ENCODE data around the gene TMEM238.

TMEM238 gene

DNA sequence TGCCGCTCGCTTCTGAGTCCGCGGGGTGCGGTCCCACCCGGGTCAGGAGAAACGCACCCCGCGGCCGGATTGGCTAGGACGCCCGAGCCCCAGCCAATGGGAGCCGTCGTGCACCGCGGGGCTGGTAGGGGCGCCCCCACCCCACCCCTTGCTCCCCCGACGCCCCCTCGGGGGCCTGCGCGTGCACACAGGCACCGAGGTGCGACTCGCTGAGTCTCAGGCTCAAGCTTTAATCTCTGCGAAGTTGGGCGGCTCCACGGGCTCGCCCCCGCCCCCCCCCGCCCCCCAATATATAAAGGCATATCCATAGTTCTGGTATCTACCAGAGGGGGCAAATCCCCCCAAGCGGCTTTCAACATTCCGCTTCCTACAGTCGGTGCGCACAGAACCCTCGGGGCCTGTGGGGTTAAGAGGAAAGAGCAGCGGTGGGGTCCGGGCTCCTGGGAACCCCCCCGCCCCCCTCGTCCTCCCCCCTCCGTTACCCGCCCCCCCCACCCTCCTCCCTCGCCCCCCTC is 29.3 kb downstream of the TMEM238 start, which contains the start of gene COX6B2:
COX6B2 (minus strand) TSS at position 22 of the 515 bp plus-strand sequence. CDS start 198 bp downstream, outside the sequence.
- DNase-seq, result no peak

DNA sequence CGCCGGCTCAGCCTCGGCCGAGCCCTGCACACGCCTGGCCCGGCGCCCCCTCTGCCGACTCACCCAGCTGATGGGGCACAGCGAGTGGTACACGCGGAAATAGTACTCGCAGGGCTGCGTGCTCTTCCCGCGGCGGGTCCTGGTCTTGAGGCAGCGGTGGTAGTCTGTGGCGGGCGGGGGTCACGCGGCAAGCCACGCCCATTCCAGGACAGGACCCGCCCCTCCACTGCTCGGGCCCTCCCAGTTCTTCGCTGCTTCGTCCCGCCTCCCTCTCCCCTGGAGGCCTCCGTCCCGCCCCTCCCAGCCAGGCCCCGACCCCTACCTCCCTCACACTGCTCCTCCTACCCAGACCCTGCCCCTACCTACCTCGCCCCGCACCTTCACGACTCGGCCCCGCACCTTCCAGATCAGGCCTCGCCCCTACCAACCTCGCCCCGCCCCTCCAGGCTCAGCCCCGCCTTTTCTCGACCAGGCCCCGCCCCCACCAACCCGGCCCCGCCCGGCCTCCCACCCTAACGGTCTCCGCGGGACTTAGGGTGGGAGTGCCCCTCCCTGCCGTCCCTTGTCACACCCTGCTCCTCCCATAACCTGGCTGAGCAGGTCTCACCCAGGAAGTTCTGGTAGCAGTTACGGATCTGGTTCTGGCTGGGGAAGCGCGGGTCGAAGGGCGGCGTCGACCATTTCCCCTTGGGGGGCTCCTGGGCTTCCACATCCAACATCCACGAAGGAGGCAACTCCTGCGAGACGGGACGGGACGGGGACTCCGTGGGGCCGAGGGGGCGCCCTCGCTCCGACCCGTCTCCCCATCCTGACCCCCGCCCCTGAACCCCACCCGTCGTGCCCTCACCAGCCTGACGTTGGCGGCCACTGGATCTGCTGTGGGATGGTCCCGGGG is 30.0 kb downstream of the TMEM238 start:
- peak in 1 of 2 experiments; percentile 38 for DNase-seq

DNA sequence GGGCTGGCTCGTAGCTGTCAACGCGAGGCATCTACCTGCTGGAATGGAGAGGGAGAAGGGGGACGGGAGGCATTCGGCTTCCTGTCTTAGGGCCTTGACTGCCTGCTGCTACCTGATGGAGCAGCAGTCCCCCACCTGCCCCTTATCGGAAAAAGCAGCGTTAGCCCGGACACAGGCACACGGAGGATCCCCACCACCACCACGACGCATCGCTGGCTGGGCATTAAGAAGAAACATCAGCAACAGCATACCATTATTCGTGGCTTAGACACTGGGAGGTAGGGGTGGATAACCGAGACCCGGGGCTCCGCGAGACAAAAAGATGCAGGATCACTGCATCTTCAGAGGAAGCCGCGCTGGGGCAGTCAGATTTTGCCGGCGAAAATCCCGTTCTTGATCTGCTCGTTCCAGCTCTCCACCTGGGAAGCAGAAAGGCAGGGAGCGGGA is 30.7 kb downstream of the TMEM238 start:
- DNase-seq, result no peak

DNA sequence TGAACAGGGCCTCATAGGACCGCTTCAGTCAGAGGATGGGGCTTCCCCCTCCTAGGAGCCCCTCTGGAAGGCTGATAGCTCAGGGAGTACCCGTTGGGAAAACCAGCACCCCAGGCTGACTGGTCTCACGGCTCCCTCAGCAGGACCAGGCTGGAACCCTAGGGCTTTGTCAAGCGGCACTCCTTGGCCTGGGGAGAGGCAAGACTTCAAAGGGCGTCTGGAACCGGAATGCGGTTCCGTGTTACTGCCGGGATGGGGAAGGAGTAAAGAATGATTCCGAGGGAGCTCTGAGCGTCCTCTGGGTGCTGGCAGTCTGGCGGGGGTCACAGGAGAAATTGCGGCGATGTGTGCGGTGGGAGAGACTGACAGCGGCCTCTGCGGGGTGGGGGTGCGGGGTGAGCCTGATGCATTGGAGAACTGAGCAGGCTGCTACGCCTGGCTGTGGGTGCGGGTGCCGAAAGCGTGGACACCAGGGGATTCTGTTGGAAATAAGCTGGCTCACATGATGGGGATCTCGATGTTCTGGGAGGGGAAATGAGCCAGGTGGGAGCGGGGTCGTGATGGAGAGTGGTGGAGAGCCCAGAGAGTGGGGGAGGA is 31.4 kb downstream of the TMEM238 start:
- no peak for DNase-seq

DNA sequence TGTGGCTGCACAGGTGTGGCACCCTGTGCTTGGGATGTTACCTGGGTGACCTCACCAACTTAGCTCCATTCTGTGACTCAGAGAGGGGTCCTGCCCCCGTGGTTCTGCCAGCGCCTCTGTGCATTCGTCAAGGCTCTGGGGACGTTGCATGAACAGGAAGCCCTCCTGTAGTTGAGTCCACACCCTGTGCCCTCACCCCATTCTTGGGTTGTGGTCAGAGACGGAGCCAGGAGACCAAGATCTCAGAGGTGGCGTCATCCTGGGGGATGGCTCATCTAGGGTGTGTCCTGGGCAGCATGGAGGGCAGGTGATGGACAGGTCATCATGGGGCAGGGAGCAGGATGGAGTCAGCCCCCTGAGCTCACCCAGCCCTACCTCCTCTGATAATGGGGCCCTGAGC is 32.1 kb downstream of the TMEM238 start:
- no peak for DNase-seq

DNA sequence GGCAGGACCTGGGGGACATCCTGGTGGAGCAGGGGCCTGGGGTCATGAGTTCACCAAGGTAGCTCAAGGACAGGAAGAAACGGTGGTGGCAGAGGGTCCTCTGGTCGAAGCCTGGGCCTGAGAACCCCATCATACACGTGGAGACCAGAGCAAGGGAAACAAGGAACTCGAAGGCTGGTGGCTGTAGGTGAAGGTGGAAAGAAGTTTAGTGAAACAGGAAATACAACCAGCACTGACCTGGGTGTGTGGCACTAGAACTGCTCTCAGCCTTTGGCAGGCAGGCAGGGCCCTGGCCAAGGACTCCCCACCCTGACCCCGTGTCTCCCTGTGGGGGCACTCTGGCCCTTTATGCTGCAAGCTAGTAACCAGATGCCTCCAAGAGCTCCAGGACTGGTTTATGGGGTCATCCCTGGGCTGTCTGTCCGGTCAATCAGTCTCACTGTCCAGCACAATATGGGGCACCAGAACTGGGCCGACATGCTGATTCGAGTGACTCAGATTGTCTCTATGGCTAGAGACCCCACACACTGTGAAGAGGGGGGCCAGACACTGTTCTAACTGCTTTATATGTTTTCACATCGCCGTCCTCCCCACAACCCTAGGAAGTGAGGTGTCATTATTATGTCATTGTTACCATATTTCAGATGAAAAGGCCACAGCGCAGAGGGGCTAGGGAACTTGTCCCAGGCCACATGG is 33.3 kb downstream of the TMEM238 start:
- no peak for DNase-seq

DNA sequence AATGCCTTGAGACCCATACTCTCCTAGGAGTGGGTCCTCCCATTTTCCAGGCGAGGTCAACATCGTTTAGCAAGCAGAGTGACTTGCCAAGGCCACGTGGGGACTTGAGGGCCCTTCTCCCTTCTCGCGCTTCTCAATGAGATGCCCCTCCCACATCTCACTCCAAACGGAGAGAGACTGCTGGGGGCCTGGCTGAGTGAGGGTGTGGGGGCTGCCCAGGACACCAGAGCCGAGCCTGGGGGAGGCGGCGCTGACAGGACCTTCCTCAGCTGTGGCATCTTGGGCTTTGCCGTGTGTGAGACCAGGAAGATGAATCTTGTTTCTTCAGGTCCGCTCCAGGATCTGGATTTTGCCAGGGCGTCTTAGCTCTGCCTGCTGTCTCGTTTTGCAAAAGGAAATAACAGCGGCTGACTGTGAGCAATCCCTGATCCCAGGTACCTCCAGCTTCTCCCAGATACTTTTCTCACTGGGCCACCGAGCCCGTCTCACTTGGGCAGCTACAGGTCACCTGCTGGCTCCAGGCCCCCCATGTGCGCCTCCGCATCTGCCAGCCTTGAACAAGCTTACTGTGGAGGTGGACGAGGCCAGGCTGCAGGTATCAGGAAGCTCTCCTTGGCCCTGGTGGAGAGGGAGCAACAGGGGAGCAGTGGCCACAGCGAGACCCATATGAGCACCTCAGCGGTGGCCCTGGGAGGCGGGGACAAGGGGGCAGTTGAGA is 35.6 kb downstream of the TMEM238 start:
- DNase-seq, result no peak

DNA sequence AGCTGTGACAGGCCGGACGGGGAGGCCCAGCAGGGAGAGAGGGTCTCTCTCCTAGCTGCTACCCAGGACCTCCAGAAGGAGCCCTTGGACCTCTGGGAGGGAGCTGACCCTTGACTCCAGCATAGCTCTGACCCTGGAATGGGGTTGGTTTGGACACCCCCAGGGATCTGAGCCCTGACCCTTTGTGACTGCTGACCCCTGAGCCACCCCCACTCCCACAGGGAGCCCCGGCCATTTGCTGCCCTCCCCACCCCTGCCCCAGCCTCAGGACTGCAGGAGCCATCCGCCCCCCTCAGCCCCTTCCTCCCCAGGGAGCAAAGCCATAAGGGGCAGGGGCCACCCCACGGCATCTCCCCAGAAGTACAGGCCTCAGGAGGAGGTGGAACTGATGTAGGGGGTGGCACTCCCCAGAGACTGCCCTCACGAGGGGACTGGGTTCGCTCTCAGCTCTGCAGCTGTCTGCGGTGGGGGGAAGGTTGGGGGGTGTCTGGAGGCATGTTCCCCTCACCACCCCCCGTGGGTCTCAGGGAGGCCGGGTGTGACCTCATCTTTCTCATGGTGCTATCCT is 36.6 kb downstream of the TMEM238 start:
- no peak for DNase-seq

DNA sequence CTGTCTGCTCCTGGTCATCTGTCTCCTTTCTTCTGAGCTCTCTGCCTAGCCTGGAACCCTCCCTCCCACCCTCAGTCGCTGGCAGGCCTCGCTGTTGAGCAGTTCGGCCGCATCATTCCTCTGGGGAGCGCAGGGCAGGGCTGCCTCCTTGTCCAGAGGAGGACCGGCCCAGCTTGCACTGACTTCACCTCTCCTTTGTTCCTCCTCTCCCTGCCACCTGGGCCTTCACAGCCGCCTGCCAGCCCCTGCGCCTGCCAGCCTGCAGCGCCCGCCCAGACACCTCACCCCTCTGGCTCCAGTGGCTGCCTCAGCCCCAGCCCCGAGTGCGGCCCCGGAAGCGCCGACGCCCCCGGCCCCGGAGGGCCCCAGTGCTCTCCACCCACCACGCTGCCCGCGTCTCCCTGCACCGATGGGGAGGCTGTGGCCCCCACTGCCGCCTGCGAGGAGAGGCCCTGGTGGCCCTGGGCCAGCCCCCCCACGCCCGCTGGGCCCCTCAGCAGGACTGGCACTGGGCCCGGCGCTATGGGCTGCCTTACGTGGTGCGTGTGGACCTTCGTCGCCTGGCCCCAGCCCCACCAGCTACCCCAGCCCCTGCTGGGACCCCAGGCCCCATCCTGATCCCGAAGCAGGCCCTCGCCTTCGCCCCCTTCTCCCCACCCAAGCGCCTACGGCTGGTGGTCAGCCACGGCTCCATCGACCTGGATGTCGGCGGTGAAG is 37.2 kb downstream of the TMEM238 start:
- DNase-seq, result no peak

DNA sequence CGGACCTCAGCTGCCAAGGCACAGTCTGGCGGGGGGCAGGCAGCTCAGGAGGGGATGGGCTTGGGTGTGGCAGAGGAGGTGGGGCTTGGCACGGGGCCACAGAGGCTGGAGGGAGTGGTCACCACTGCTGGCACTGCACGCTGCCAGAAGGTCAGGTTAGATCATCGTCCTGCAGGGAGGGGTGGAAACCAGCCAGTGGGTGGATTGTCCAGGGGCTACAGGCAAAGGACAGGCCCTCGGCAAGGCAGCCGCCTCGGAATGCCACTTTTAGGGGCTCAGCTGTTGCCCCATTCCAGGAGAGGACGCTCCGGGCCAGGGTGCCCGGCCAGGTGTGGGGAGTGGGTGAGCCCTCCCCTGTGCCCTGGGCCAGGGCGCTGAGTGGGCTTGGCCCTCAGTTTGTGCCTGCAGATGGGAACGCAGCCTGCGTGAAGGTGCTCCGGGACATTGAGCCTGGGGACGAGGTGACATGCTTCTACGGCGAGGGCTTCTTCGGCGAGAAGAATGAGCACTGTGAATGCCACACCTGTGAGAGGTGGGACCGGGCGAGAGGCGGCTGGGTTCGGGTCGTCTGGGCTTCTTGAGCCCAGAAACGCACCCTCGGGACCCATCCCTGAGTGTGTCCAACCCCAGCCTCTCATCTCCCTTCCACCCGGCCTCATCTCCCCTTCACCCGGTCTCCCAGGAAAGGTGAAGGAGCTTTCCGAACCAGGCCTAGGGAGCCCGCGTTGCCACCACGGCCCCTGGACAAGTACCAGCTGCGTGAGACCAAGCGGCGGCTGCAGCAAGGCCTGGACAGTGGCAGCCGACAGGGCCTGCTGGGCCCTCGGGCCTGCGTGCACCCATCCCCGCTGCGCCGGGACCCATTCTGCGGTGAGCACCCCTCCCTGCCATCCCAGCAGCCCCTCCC is 38.0 kb downstream of the TMEM238 start:
- DNase-seq, result no peak

DNA sequence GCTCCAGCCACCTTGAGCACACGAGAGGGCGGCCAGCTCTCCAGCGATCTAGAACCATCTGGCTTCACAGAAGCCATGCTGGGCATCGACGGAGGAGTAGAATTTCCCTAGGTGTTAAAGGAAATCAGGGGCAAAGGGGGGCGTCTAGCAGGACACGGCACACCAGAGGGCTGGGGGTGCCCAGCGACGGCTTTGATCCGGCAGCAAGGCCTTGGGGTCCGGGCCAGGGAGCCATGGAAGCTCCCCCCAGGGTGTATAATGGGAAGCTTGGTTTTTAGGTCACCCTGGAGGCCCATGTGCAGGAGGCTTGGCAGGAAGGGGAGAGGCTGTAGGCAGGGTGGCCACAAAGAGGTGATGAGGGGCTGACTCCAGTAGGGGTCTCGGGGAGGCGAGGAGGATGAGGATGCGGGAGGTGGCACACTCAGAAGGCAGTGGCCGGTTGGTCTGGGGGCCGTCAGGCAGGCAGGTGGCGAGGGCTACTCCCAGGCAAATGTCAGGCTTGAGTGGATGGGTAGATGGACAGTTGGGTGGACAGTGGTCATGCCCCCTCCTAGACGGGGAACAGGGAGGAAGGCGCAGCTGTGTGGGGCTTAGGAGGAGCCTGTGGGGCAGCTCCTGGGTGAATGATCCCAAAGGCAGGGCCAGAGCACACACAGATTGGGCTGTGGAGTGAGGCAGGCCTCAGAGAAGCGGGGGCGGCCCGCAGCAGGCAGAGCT is 38.8 kb downstream of the TMEM238 start:
- DNase-seq, result no peak

DNA sequence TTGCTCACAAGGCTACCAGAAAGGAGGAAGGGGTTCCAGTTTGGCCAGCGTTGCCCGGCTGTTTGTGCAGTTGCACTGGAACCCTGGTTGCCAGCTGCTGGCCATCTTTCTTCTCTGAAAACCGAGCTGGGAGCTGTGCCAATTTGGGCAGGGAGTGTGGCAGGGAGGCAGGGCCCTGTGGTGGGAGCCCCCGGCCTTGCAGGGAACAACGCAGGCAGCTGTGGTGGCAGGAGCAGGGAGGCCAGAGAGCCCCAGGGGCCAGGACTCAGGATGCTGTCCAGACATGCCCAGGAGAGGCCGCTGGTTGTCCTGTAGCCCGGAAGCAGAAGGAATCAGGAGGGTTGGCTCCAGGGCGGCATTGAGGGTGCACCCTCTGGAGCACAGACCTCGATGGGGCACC is 39.6 kb downstream of the TMEM238 start:
- peak; percentile 75 to 89 for DNase-seq

DNA sequence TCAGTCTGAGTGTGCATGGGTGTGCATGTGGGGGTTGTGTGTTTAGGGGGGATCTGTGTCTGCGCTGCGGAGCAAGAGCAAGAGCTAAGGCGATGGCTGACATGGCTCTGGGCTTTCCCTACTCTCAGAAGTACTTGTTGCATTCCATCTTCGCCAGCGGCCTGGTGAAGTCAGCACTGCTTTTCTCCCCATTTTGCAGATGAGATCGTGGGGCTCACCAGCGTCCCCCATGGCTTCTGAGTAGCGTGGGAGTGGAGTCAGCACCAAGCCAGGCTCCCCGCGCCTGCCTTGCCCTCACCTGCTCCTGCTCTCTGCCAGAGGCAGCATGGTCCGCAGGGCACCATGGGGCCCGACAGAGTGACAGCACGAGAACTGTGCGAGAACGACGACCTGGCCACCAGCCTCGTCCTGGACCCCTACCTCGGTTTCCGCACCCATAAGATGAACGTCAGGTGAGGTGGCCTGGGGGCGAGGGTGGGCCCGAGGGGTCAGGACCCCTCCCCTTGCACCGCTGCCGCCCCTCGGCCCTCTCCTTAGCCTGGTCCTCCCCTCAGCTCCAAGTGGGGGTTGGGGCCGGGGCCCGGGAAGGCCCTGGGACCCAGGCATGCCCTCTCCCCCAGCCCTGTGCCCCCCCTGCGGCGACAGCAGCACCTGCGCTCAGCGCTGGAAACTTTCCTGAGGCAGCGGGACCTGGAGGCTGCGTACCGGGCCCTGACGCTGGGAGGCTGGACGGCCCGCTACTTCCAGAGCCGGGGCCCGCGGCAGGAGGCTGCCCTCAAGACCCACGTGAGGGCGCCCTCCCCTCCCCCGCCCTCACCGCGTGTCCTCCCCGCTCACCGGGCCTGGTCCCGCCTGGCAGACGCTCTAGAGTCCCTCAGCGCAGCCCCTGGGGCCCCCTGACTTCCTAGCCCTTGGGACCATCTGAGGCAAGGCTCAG is 42.2 kb downstream of the TMEM238 start:
- no peak for DNase-seq

DNA sequence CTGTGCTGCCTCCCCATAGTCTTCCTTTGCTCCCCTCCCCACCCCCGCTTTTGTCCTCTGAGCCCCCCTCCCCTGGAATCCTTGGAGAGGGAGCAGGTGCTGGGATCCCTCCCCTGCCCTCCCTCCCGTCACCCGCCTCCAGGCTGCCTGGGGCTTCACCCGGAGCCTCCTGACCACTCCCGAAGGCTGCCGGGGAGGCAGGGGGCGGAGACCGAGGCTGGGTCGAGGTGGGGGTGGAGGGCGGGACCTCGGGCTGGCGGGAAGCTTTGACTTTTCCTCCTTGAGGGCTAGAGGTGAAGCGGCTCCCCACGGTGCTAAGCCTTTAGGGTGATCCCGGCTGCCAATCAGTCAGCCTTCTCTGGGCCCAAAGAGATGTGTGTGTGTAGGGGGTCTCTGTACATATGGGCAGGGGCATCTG is 42.9 kb downstream of the TMEM238 start:
- DNase-seq, result peak; percentile 69 to 87

DNA sequence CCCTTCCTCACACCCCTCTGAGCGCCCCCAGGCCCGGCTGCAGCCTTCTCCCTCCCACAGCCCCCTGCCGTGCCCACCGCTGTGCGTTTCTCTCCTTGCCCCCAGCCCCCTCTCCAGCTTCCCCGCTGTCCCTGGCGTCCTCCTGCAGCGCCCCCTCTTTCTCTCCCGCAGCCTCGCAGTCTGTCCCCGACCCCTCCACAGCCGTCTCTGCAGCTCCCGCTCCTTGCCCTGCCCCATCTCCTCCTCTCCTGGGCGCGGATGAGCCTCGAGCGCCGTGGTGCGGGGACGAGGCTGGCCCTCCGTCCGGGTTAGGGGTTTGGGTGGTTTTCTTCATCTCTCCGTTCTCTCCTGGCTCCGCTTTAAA is 43.3 kb downstream of the TMEM238 start:
- peak; percentile 54 to 59 for DNase-seq

DNA sequence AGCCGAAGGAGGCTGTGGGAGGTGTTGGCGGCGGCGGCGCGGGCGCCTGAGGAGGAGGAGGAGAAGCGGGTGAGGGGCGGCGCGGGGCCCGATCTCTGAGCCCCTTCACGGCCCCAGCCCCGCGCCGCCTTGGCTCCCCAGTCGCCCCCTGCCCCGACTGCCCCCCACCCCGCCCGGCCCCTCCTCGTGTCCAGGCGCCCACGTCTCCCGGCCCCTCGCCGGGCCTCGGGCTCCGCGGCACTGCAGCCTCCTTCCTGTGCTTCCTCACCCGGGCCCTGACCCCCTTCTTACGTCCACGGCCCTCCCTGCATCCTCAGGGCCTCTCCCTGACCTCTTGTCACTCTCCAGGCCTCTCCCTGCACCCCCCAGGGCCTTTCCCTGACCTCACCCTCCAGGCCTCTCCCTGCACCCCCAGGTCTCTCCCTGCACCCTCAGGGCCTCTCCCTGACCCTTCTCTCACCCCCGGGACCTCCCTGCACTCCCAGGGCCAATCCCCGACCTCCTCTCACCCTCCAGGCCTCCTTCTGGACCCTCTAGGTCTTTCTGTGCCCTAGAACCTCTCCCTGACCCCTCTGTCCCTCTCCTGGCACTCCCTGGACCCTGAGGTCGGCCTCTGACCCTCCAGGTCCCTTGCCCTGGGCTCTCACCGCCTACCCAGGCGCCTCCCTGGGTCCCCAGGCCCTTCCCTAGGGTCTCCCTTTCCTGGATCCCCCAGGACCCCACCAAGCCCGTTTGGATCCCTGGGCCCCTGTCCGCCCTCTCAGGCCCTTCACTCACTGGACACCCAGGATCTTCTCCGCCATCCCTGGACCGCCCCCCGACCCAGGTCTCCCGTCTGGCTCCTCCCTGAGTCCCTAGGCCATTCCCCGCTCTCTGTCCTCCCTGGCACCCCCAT is 44.0 kb downstream of the TMEM238 start:
- DNase-seq, result no peak

DNA sequence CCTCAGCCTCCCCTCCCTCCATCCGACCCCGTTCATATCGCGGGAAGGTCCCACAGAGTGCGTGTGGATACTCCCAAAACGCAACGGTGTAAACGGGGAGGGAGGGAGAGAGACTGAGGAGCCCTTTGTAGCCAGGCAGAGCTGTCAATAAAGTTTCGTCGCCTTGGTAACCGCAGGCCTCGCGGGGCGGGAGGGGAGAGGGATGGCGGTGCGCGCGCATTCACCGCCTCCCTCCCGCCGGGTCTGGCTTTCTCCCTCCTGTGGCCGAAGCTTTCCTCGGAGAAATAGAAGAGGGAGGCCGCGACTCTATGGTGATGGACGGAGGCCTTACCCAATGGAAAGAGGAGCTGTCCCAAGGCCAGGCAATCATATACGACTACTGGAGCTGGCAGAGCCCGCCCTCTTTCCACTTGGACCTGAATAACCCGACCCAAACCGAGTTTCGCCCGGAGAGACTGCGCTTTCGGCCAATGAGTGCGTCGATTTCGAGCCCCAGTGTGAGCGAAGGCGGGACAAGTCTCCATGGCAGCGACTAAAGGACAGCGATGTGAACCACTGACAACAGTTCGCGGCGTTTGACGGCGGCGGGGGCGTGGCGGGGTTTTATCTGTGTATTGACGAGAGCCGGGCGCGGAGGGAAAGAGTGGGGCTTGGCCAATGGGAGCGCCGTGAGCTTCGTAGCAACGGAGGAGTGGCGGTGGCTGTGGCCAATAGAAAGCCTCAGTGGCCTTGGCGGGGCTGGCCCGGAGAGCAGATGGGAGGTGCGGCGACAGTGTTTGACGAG is 44.8 kb downstream of the TMEM238 start, which contains the start of gene KMT5C:
KMT5C (plus strand) TSS at position 772 of the 784 bp plus-strand sequence. CDS start 2,061 bp downstream, outside the sequence.
- DNase-seq, result peak; percentile 100

Data from SHP77 (cell line).